GM18507 (cell line): ENCODE results near the gene MARCKS.

Source experiments
- DNase-seq: peaks from one replicate; pipeline ENCODE4 v3.0.0; 2011; ENCODE audit warnings: low read depth; ENCODE audit not compliant: insufficient read length; ENCODE audit errors: extremely low spot score
- FAIRE-seq: peaks from 2 replicates; lab custom pipeline; 2011; peaks lifted over from hg19 to GRCh38; lab: Jason Lieb, UNC

MARCKS gene

GRCh38 chr6:113848280-113848679 is 8.9 kb upstream of the MARCKS start:
- DNase-seq (no peak), FAIRE-seq (no peak)

GRCh38 chr6:113848811-113849210 is 8.3 kb upstream of the MARCKS start:
- FAIRE-seq, result no peak
- DNase-seq, result no peak

- FAIRE-seq, result no peak
- DNase-seq, result no peak
Measured at GRCh38 chr6:113853252-113853651, 3.9 kb upstream of the MARCKS start.

GRCh38 chr6:113854531-113855499 is 2.3 kb upstream of the MARCKS start:
- DNase-seq, result no peak
- peak; percentile 21 for FAIRE-seq

- FAIRE-seq, result peak; percentile 58
- no peak for DNase-seq
Measured at GRCh38 chr6:113855500-113856374, 1.4 kb upstream of the MARCKS start.

GRCh38 chr6:113856375-113856624 is 845 bp upstream of the MARCKS start:
- FAIRE-seq (no peak), DNase-seq (no peak)

- DNase-seq (no peak), FAIRE-seq (no peak)
Measured at GRCh38 chr6:113857556-113858479, 673 bp downstream of the MARCKS start.

- peak; percentile 99 for FAIRE-seq
Measured at GRCh38 chr6:113858480-113859348, 1.6 kb downstream of the MARCKS start.

GRCh38 chr6:113859349-113860180 is 2.4 kb downstream of the MARCKS start:
- FAIRE-seq (no peak), DNase-seq (no peak)

More at GRCh38 chr6:113858480-113859348, 1.6 kb downstream of the MARCKS start:
- DNase-seq, result peak; percentile 93

GRCh38 chr6:113860181-113860955 is 3.2 kb downstream of the MARCKS start:
- FAIRE-seq, result no peak
- DNase-seq, result no peak

- no peak for DNase-seq
- FAIRE-seq, result no peak
Measured at GRCh38 chr6:113862112-113862511, 5.0 kb downstream of the MARCKS start.

- FAIRE-seq (no peak), DNase-seq (no peak)
Measured at GRCh38 chr6:113870917-113871316, 13.8 kb downstream of the MARCKS start.

GRCh38 chr6:113871975-113872374 is 14.8 kb downstream of the MARCKS start:
- DNase-seq (no peak), FAIRE-seq (peak; percentile 77)

- DNase-seq (no peak), FAIRE-seq (peak; percentile 95)
Measured at GRCh38 chr6:113873043-113873667, 16.0 kb downstream of the MARCKS start.

- DNase-seq, result no peak
Measured at GRCh38 chr6:113875470-113875869, 18.3 kb downstream of the MARCKS start.

GRCh38 chr6:113876695-113877094 is 19.6 kb downstream of the MARCKS start:
- DNase-seq (no peak), FAIRE-seq (no peak)

More at GRCh38 chr6:113875470-113875869, 18.3 kb downstream of the MARCKS start:
- no peak for FAIRE-seq
